IPS-15b (cell line): Measurements from ENCODE around the gene SLC22A7.

Experiments used
- H3K27me3 ChIP-seq: one replicate; pipeline ENCODE4 v1.6.1; 2013; ENCODE audit warnings: low read length; ENCODE audit not compliant: control insufficient read depth, insufficient read depth
- H3K36me3 ChIP-seq: one replicate; pipeline ENCODE4 v1.6.1; 2013; ENCODE audit warnings: low read length; ENCODE audit not compliant: control insufficient read depth, insufficient read depth
- H3K4me1 ChIP-seq: one replicate; pipeline ENCODE4 v1.6.1; 2013; ENCODE audit warnings: mild to moderate bottlenecking, low read length; ENCODE audit not compliant: control insufficient read depth, insufficient read depth
- H3K4me3 ChIP-seq: one replicate; pipeline ENCODE4 v1.5.1; 2013; ENCODE audit warnings: low read depth, low read length
- H3K9ac ChIP-seq: one replicate; pipeline ENCODE4 v1.6.1; 2013; ENCODE audit warnings: low read depth, mild to moderate bottlenecking, low read length
- H3K9me3 ChIP-seq: one replicate; pipeline ENCODE4 v1.6.1; 2013; ENCODE audit warnings: mild to moderate bottlenecking, low read length; ENCODE audit not compliant: control insufficient read depth, insufficient read depth

SLC22A7 gene

GRCh38 chr6:43308101-43308989 lies 10.3 kb downstream of the SLC22A7 start, which contains the start of gene CRIP3:
Gene CRIP3 (minus strand): TSS chr6:43308826. CDS start chr6:43308792, 34 bp downstream.
- peak within 1 kb of the TSS; percentile 60 for H3K9ac ChIP-seq
- H3K36me3 ChIP-seq, result no peaks in the 10 kb centered on the region
- peak within 1 kb of the TSS; percentile 79 for H3K4me3 ChIP-seq
- H3K4me1 ChIP-seq, result peaks cover 3% of the 10 kb centered on the region
- no peaks in the 10 kb centered on the region for H3K9me3 ChIP-seq
- peaks cover 6% of the 10 kb centered on the region for H3K27me3 ChIP-seq

GRCh38 chr6:43308990-43309477 lies 11.0 kb downstream of the SLC22A7 start:
- H3K9ac ChIP-seq, result no peak overlapping the region
- H3K4me3 ChIP-seq, result peak overlapping the region; percentile 79
- peaks cover 3% of the 10 kb centered on the region for H3K4me1 ChIP-seq

GRCh38 chr6:43310134-43310533 lies 12.1 kb downstream of the SLC22A7 start:
- peaks cover 3% of the 10 kb centered on the region for H3K4me1 ChIP-seq
- no peak overlapping the region for H3K4me3 ChIP-seq
- H3K36me3 ChIP-seq, result no peaks in the 10 kb centered on the region
- H3K9me3 ChIP-seq, result no peaks in the 10 kb centered on the region
- no peak overlapping the region for H3K9ac ChIP-seq
- H3K27me3 ChIP-seq, result peaks cover 6% of the 10 kb centered on the region

More at GRCh38 chr6:43308990-43309477, 11.0 kb downstream of the SLC22A7 start:
- peaks cover 6% of the 10 kb centered on the region for H3K27me3 ChIP-seq
- H3K9me3 ChIP-seq, result no peaks in the 10 kb centered on the region
- H3K36me3 ChIP-seq, result no peaks in the 10 kb centered on the region

- peaks cover 6% of the 10 kb centered on the region for H3K27me3 ChIP-seq
- no peaks in the 10 kb centered on the region for H3K9me3 ChIP-seq
- H3K4me1 ChIP-seq, result peaks cover 3% of the 10 kb centered on the region
- H3K4me3 ChIP-seq, result no peak overlapping the region
- no peak overlapping the region for H3K9ac ChIP-seq
- H3K36me3 ChIP-seq, result no peaks in the 10 kb centered on the region
Observed at GRCh38 chr6:43310624-43311023, 12.6 kb downstream of the SLC22A7 start.

- Histone ChIP-seq H3K4me3 (no peak overlapping the region), H3K4me1 (peaks cover 5% of the 10 kb centered on the region), H3K9ac (no peak overlapping the region), H3K27me3 (peaks cover 6% of the 10 kb centered on the region), H3K9me3 (no peaks in the 10 kb centered on the region), H3K36me3 (no peaks in the 10 kb centered on the region)
Observed at GRCh38 chr6:43311666-43312065, 13.6 kb downstream of the SLC22A7 start.

- Histone ChIP-seq H3K9me3 (no peaks in the 10 kb centered on the region), H3K4me1 (peaks cover 13% of the 10 kb centered on the region), H3K36me3 (no peaks in the 10 kb centered on the region), H3K27me3 (peaks cover 4% of the 10 kb centered on the region), H3K4me3 (no peak overlapping the region), H3K9ac (no peak overlapping the region)
Observed at GRCh38 chr6:43313813-43314212, 15.8 kb downstream of the SLC22A7 start.

- H3K9ac ChIP-seq, result no peak overlapping the region
- H3K36me3 ChIP-seq, result no peaks in the 10 kb centered on the region
- no peaks in the 10 kb centered on the region for H3K27me3 ChIP-seq
- H3K4me1 ChIP-seq, result peaks cover 13% of the 10 kb centered on the region
- H3K9me3 ChIP-seq, result no peaks in the 10 kb centered on the region
- no peak overlapping the region for H3K4me3 ChIP-seq
Observed at GRCh38 chr6:43318011-43318410, 20.0 kb downstream of the SLC22A7 start.

GRCh38 chr6:43325876-43326275 lies 27.8 kb downstream of the SLC22A7 start:
- H3K27me3 ChIP-seq, result no peaks in the 10 kb centered on the region
- H3K4me1 ChIP-seq, result no peaks in the 10 kb centered on the region
- no peak overlapping the region for H3K9ac ChIP-seq
- H3K9me3 ChIP-seq, result no peaks in the 10 kb centered on the region
- no peak overlapping the region for H3K4me3 ChIP-seq
- no peaks in the 10 kb centered on the region for H3K36me3 ChIP-seq

GRCh38 chr6:43328528-43328927 lies 30.5 kb downstream of the SLC22A7 start:
- H3K36me3 ChIP-seq, result no peaks in the 10 kb centered on the region
- no peak overlapping the region for H3K9ac ChIP-seq
- no peaks in the 10 kb centered on the region for H3K9me3 ChIP-seq
- H3K4me1 ChIP-seq, result no peaks in the 10 kb centered on the region
- H3K4me3 ChIP-seq, result no peak overlapping the region
- no peaks in the 10 kb centered on the region for H3K27me3 ChIP-seq

GRCh38 chr6:43331470-43331869 lies 33.4 kb downstream of the SLC22A7 start:
- Histone ChIP-seq H3K4me3 (no peak overlapping the region), H3K36me3 (no peaks in the 10 kb centered on the region), H3K9me3 (no peaks in the 10 kb centered on the region), H3K4me1 (peaks cover 2% of the 10 kb centered on the region), H3K27me3 (no peaks in the 10 kb centered on the region), H3K9ac (no peak overlapping the region)

GRCh38 chr6:43331891-43332290 lies 33.8 kb downstream of the SLC22A7 start:
- H3K36me3 ChIP-seq, result no peaks in the 10 kb centered on the region
- H3K4me1 ChIP-seq, result peaks cover 2% of the 10 kb centered on the region
- H3K4me3 ChIP-seq, result no peak overlapping the region
- no peak overlapping the region for H3K9ac ChIP-seq
- H3K27me3 ChIP-seq, result no peaks in the 10 kb centered on the region
- H3K9me3 ChIP-seq, result no peaks in the 10 kb centered on the region
